ENCODE results near the gene BAIAP2L1.
A peak's percentile ranks its signal among the peaks of the same experiment; 100 is the strongest.

Gene BAIAP2L1

GRCh38 chr7:98303176-98303865 lies 97.6 kb downstream of the BAIAP2L1 start:
- TF ChIP-seq CTCF (conservative IDR thresholded peaks at IDR 0.05; ENCODE audit: low read depth) = no peak
- ChIA-PET POLR2A (ENCODE audit: low non-redundant PET) (no interaction called here), CTCF (no interaction called here)
- H3K27ac ChIP-seq = peak overlapping the region; percentile 3; the same call in 1 of the 2 replicates
- no peak for DNase-seq (ENCODE audit: low spot score)

- TF ChIP-seq CTCF (conservative IDR thresholded peaks at IDR 0.05; ENCODE audit: low read depth) = no peak
- H3K27ac ChIP-seq = no peak overlapping the region
- CTCF ChIA-PET = no interaction called here
- POLR2A ChIA-PET (ENCODE audit: low non-redundant PET) = interaction anchor here (0.6 kb wide), 1 partner anchor 19 kb away, joined by 3 read pairs; no protein-coding TSS in a partner anchor
- no peak for DNase-seq (ENCODE audit: low spot score)
Measured at GRCh38 chr7:98301693-98302470, 99.0 kb downstream of the BAIAP2L1 start.

GRCh38 chr7:98300595-98301372 lies 100.1 kb downstream of the BAIAP2L1 start:
- POLR2A ChIA-PET (ENCODE audit: low non-redundant PET) = no interaction called here
- CTCF ChIA-PET = no interaction called here
- no peak for DNase-seq (ENCODE audit: low spot score)
- H3K27ac ChIP-seq = peak overlapping the region; percentile 9
- TF ChIP-seq CTCF (conservative IDR thresholded peaks at IDR 0.05; ENCODE audit: low read depth) = no peak

GRCh38 chr7:98297626-98298286 lies 103.1 kb downstream of the BAIAP2L1 start:
- ChIA-PET POLR2A (ENCODE audit: low non-redundant PET) (no interaction called here), CTCF (interaction anchor here (0.7 kb wide), 1 partner anchor 32 kb away, joined by 4 read pairs; no protein-coding TSS in a partner anchor)

GRCh38 chr7:98296833-98297232 lies 104.1 kb downstream of the BAIAP2L1 start:
- peak overlapping the region; percentile 68 for H3K27ac ChIP-seq
- CTCF ChIA-PET = interaction anchor here (0.6 to 0.7 kb wide), 2 partner anchors 31 to 74 kb away, joined by 3 to 4 read pairs; no protein-coding TSS in a partner anchor
- POLR2A ChIA-PET (ENCODE audit: low non-redundant PET) = interaction anchor here (0.7 kb wide), 1 partner anchor 82 kb away, joined by 3 read pairs; no protein-coding TSS in a partner anchor

More at GRCh38 chr7:98297626-98298286, 103.1 kb downstream of the BAIAP2L1 start:
- no peak for DNase-seq (ENCODE audit: low spot score)
- no peak for TF ChIP-seq CTCF (conservative IDR thresholded peaks at IDR 0.05; ENCODE audit: low read depth)
- H3K27ac ChIP-seq = peak overlapping the region; percentile 68

More at GRCh38 chr7:98296833-98297232, 104.1 kb downstream of the BAIAP2L1 start:
- DNase-seq (ENCODE audit: low spot score) = no peak
- TF ChIP-seq CTCF (conservative IDR thresholded peaks at IDR 0.05; ENCODE audit: low read depth) = no peak
